ENCODE measurements around the gene FBXL17. TPM values are rescaled to one million over a fixed set of nuclear protein-coding genes. Genes with fewer than 3 reads are reported as not detected.

FBXL17 gene
- total and polyA plus RNA-seq, 2 of the 13 experiments (the other 11 are each of a cell fraction or from before 2014, with no cell fraction given) = 3.0 to 7.9 TPM

- no peak for TF ChIP-seq REST (IDR thresholded peaks at IDR 0.05; ENCODE audit: borderline replicate concordance in 1 of 2, low read depth in 1 of 2, low read length in 2 of 2)
- TF ChIP-seq ZNF343 (CRISPR knock-in tag; IDR thresholded peaks at IDR 0.05) = no peak
- TF ChIP-seq ZNF44 (CRISPR knock-in tag; IDR thresholded peaks at IDR 0.05) = no peak
- TF ChIP-seq ZNF264 (CRISPR knock-in tag; IDR thresholded peaks at IDR 0.05) = no peak
Measured at GRCh38 chr5:108061941-108062340, 320.0 kb downstream of the FBXL17 start (continued).

- Histone ChIP-seq H2AFZ (ENCODE audit: low read length) (no peak overlapping the region), H3K27me3 (ENCODE audit: control insufficient read depth in 1 of 2, insufficient read depth in 2 of 2, low read length in 2 of 2) (no peaks in the 10 kb centered on the region), H3K79me2 (ENCODE audit: insufficient read depth, low read length) (no peaks in the 10 kb centered on the region), H3K36me3 (replicated peaks in 1 of 2; ENCODE audit: control insufficient read depth in 1 of 2, insufficient read depth in 2 of 2, low read length in 2 of 2) (no peaks in the 10 kb centered on the region), H3K4me3 (replicated peaks in 1 of 3; ENCODE audit: insufficient read depth in 1 of 3, low read depth in 2 of 3, low read length in 3 of 3) (no peak overlapping the region), H3K9me3 (ENCODE audit: low read length) (no peaks in the 10 kb centered on the region), H3K9ac (ENCODE audit: insufficient read depth, low read depth, low read length) (no peak overlapping the region), H3K27ac (ENCODE audit: extremely low read length, insufficient read depth, low read length) (no peak overlapping the region), H4K20me1 (ENCODE audit: insufficient read depth, low read length) (no peaks in the 10 kb centered on the region), H3K4me1 (ENCODE audit: insufficient read depth, low read length) (no peaks in the 10 kb centered on the region), H3K4me2 (ENCODE audit: low read depth, low read length) (no peak overlapping the region)
- ATAC-seq (no peak), DNase-seq (ENCODE audit: low spot score) (no peak), FAIRE-seq (no peak)
- in situ Hi-C loops (cut with HindIII; ENCODE audit: extremely low pct_ligation_motif_present, low pct_unique_long_range_greater_than_20kb) (no loop called here), intact Hi-C loops (cut with micrococcal nuclease; ENCODE audit: unreplicated experiment) (no loop called here)
- ChIA-PET CTCF (ENCODE audit: low intra/inter-chr PET ratio, low total read pairs) (no interaction called here), POLR2A (no interaction called here)
- no TSS peak for BruUV-seq (replicated peaks)
- TF ChIP-seq U2AF1 (optimal IDR thresholded peaks at IDR 0.05; ENCODE audit: low read depth, low read length) (no peak), E2F5 (CRISPR knock-in tag; conservative IDR thresholded peaks at IDR 0.05) (no peak), ZNF619 (CRISPR knock-in tag; IDR thresholded peaks at IDR 0.05) (no peak), HNF4A (CRISPR knock-in tag; IDR thresholded peaks at IDR 0.05) (no peak), SRSF4 (IDR thresholded peaks at IDR 0.05; ENCODE audit: low read depth, low read length, poor library complexity, severe bottlenecking) (no peak), PRDM4 (CRISPR knock-in tag; IDR thresholded peaks at IDR 0.05; ENCODE audit: borderline replicate concordance) (no peak)
Measured at GRCh38 chr5:108060340-108060739, 321.6 kb downstream of the FBXL17 start.
